Left lung (tissue), 10 donors: ENCODE measurements around the gene BABAM1. TPM values are rescaled to one million over a fixed set of nuclear protein-coding genes. Genes with fewer than 3 reads are reported as not detected.

Experiments
- ATAC-seq: fragments of 200-7000 bp; cut with Tn5 transposase; one replicate; pipeline ENCODE4 v1.9.1; 2020; ENCODE audit warnings: moderate library complexity
- DNase-seq, 4 donors: peaks; one replicate each; pipeline ENCODE4 v3.0.0-alpha.2; 2013 to 2020
- H3K27ac ChIP-seq, 2 donors: fragments of 200-600 bp; sonication (generic) in 1 of 2; one replicate each; pipeline versions ENCODE4 v1.5.0 to v1.8.0; 2020 to 2021
- H3K27me3 ChIP-seq, 2 donors: fragments of 200-600 bp; sonication (generic) in 1 of 2; one replicate each; pipeline versions ENCODE4 v1.5.0 to v1.8.0; 2020 to 2021
- H3K36me3 ChIP-seq, 2 donors: fragments of 200-600 bp; sonication (generic) in 1 of 2; one replicate each; pipeline versions ENCODE4 v1.5.0 to v1.8.0; 2020 to 2021
- H3K4me1 ChIP-seq, 2 donors: fragments of 200-600 bp; one replicate each; pipeline ENCODE4 v1.8.0; 2021
- H3K4me3 ChIP-seq, 2 donors: fragments of 200-600 bp; sonication (generic) in 1 of 2; one replicate each; pipeline versions ENCODE4 v1.5.0 to v1.8.0; 2020 to 2021; ENCODE audit warnings: mild to moderate bottlenecking in 1 of 2
- H3K9me3 ChIP-seq, 2 donors: fragments of 200-600 bp; sonication (generic) in 1 of 2; one replicate each; pipeline versions ENCODE4 v1.5.0 to v1.8.0; 2020 to 2021
- CTCF ChIP-seq, 2 donors: fragments of 200-600 bp; sonication (generic) in 1 of 2; IDR thresholded peaks; one replicate each; pipeline versions ENCODE4 v1.5.0 to v1.8.0; 2021; ENCODE audit warnings: antibody characterized with exemption in 2 of 2
- intact Hi-C, 2 donors: fragments of 100-400 bp; cut with DNase I; formaldehyde crosslinking; loops; one replicate each; pipeline versions ENCODE4 v1.11.2 to v1.14.2; 2022
- polyA plus RNA-seq, 6 donors: library from polyadenylated mRNA; unstranded; fragments of 120-200 nt; gene quantifications; one replicate each; pipeline ENCODE4 v1.2.1, GENCODE V29; 2013; ENCODE audit not compliant: insufficient read length in 6 of 6
- total RNA-seq, 2 donors: library from RNA; stranded (reverse); fragmentation: NEBNext Ultra II Directional; extraction: Animal tissue kit (Norgen Biotek cat#: 25700); gene quantifications; one replicate each; pipeline ENCODE4 v1.2.1, GENCODE V29; 2021
- donor health status: DM: no; HTN: yes; CAD: no.
- donor health status: DM: no; HTN: no; CAD: no.

The BABAM1 gene
- total and polyA plus RNA-seq, 8 donors: 73.1 to 108 (median 100) TPM

GRCh38 chr19:17309198-17309964 is 42.1 kb downstream of the BABAM1 start, which contains the start of gene DDA1:
DDA1 (plus strand) TSS chr19:17309563; CDS start chr19:17309655, 92 bp downstream.
- peaks cover 23 to 67% of the 10 kb centered on the region in 2 donors for H3K4me1 ChIP-seq
- H3K9me3 ChIP-seq: no peaks in the 10 kb centered on the region
- DNase-seq: peak; percentile 98 to 100 (median 99)
- H3K27me3 ChIP-seq: no peaks in the 10 kb centered on the region
- peaks cover 0 to 22% of the 10 kb centered on the region in 2 donors for H3K36me3 ChIP-seq
- peak within 1 kb of the TSS; percentile 82 to 86 for H3K4me3 ChIP-seq
- H3K27ac ChIP-seq: peak within 1 kb of the TSS; percentile 44 to 78
- TF ChIP-seq CTCF (IDR thresholded peaks at IDR 0.05): no peak
- peak; percentile 82 for ATAC-seq
- intact Hi-C loops: no loop called here

- peak overlapping the region; percentile 82 to 86 for H3K4me3 ChIP-seq
- H3K4me1 ChIP-seq: peaks cover 19 to 61% of the 10 kb centered on the region in 2 donors
- no peaks in the 10 kb centered on the region for H3K27me3 ChIP-seq
- H3K27ac ChIP-seq: peak overlapping the region in 1 of 2 donors; percentile 78
- H3K36me3 ChIP-seq: peaks cover 0 to 27% of the 10 kb centered on the region in 2 donors
- TF ChIP-seq CTCF (IDR thresholded peaks at IDR 0.05): no peak
- intact Hi-C loops: no loop called here
- no peaks in the 10 kb centered on the region for H3K9me3 ChIP-seq
- DNase-seq (no peak), ATAC-seq (no peak)
Measured at GRCh38 chr19:17309965-17310461, 42.8 kb downstream of the BABAM1 start.

- no peak for TF ChIP-seq CTCF (IDR thresholded peaks at IDR 0.05)
- no peaks in the 10 kb centered on the region for H3K27me3 ChIP-seq
- intact Hi-C loops: no loop called here
- DNase-seq: no peak
- no peak overlapping the region for H3K4me3 ChIP-seq
- peaks cover 10 to 50% of the 10 kb centered on the region in 2 donors for H3K4me1 ChIP-seq
- no peaks in the 10 kb centered on the region for H3K9me3 ChIP-seq
- peak overlapping the region in 1 of 2 donors; percentile 18 for H3K27ac ChIP-seq
- peaks cover 0 to 42% of the 10 kb centered on the region in 2 donors for H3K36me3 ChIP-seq
- ATAC-seq: peak; percentile 32
Measured at GRCh38 chr19:17311455-17312188, 44.4 kb downstream of the BABAM1 start.

GRCh38 chr19:17312189-17313113 is 45.2 kb downstream of the BABAM1 start:
- DNase-seq (no peak), ATAC-seq (no peak)
- H3K36me3 ChIP-seq: peaks cover 0 to 47% of the 10 kb centered on the region in 2 donors
- H3K27ac ChIP-seq: no peak overlapping the region
- no peaks in the 10 kb centered on the region for H3K27me3 ChIP-seq
- H3K4me3 ChIP-seq: no peak overlapping the region
- no peak for TF ChIP-seq CTCF (IDR thresholded peaks at IDR 0.05)
- peaks cover 10 to 50% of the 10 kb centered on the region in 2 donors for H3K4me1 ChIP-seq
- no peaks in the 10 kb centered on the region for H3K9me3 ChIP-seq
- intact Hi-C loops: no loop called here
